Measurements from ENCODE around the gene BRSK2. TPM values are rescaled to one million over a fixed set of nuclear protein-coding genes. Genes with fewer than 3 reads are reported as not detected.

BRSK2 gene
- total and polyA plus RNA-seq, 2 experiments from 2014 or later: 0.11 TPM; not detected in 1

DNA sequence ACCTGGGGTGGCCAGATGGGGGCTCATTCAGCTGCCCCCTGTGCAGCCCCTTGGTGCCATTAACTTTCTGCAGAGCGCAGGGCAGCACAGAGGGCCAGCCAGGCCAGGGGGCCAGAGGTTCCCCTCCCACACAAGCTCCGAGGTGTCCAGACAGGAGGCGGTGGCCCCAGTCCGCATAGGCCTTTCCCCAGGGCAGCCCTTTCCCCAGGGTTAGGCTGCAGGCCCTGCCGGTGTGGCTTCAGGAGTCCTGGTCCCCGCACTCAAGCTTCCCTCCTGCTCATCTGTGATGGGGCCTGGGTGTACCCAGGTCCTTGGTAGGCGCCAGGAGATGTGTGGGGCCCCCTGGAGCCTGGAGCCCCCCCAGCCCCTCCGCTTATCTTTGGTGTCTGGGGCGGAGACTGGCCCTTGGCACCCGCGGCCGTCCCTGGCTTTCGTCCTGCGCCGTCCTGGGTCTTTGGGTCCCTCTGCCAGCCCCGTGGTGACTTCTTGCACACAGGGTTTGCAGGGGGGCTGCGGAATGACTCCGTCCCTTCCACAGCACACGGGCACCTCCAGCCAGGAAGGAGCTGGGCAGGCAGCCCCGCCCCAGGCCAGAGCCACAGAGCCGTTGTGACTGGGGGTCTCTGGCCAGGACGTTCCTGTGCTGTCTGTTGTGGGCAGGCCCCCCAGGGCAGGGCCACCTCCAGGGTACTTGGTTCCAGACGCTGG, 8.9 kb downstream of the BRSK2 start:
- no peak for DNase-seq
- Histone ChIP-seq H2AFZ (no peak overlapping the region), H4K20me1 (ENCODE audit: insufficient read depth) (no peaks in the 10 kb centered on the region), H3K36me3 (ENCODE audit: low read depth) (no peaks in the 10 kb centered on the region), H3K9ac (no peak overlapping the region), H3K4me3 (no peak overlapping the region), H3K9me3 (ENCODE audit: low read depth) (no peaks in the 10 kb centered on the region), H3K27ac (no peak overlapping the region), H3K27me3 (replicated peaks; ENCODE audit: insufficient read depth) (no peaks in the 10 kb centered on the region), H3K4me2 (ENCODE audit: unreplicated experiment) (no peak overlapping the region), H3K4me1 (ENCODE audit: insufficient read depth) (no peaks in the 10 kb centered on the region), H3K79me2 (ENCODE audit: insufficient read depth) (no peaks in the 10 kb centered on the region), H3F3A (ENCODE audit: insufficient read depth) (no peaks in the 10 kb centered on the region), H3K9me2 (ENCODE audit: insufficient read depth) (no peaks in the 10 kb centered on the region)
- TF ChIP-seq EZH2 (IDR thresholded peaks at IDR 0.05; ENCODE audit: insufficient read depth, poor library complexity, severe bottlenecking) (no peak), EZH2phosphoT487 (IDR thresholded peaks at IDR 0.05; ENCODE audit: insufficient read depth, low read depth) (no peak)
- in situ Hi-C loops (cut with MboI): no loop called here
- WGBS, 2 experiments (ENCODE audit: low coverage in 1 of 2, low lambda C conversion rate in 2 of 2, missing lambda C conversion rate in 2 of 2): 53 to 59% methylated on average over 20 of the region's 23 CpGs

DNA sequence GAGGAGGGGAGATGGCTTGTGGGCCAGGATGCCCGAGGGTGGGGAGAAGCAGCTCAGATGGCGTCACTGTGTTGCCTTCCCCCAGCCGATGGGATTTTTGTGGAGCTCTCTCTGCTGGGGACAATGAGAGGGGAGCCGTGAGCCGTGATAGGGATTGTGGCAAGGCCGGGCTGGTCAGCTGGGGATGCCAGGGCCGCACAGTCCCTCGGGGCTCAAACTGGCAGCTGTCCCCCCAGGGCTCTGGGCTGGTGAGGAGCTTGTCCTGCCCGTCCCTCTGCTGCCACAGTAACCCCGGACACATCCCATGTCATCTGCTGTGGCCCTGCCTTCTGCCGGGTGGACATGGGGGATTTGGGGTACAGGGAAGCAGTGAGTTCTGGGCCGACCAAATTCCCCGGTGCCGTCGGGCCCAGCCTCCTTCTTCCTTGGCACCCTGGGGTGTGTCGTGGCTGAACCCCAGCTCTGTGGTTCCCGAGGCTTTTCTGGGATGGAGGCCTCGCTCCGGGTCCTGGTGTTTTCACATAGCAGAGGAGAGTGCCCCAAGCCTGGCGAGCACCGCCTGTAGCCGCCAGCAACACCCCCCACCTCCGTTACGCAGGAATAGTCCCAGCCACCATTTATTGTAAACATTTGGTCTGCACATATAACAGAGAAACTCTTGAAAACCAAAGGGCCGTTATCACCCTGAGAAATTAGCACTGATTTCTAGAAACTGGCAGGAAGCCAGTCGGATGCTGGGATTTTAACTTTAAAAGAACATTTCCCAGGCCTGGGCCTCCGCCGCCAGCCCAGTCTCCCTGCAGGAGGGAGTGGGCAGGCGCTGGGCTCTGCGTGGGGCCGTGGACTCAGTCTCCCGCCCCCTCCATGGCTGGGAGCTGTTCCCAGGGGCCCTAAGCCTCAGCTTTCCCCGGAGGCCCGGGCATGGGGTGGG, 9.9 kb downstream of the BRSK2 start:
- Histone ChIP-seq H3F3A (ENCODE audit: insufficient read depth) (no peaks in the 10 kb centered on the region), H3K9me2 (ENCODE audit: insufficient read depth) (no peaks in the 10 kb centered on the region), H3K4me2 (ENCODE audit: unreplicated experiment) (no peak overlapping the region), H3K36me3 (ENCODE audit: low read depth) (no peaks in the 10 kb centered on the region), H3K9ac (no peak overlapping the region), H3K9me3 (ENCODE audit: low read depth) (no peaks in the 10 kb centered on the region), H3K27ac (no peak overlapping the region), H4K20me1 (ENCODE audit: insufficient read depth) (no peaks in the 10 kb centered on the region), H3K4me3 (no peak overlapping the region), H3K27me3 (replicated peaks; ENCODE audit: insufficient read depth) (no peaks in the 10 kb centered on the region), H2AFZ (no peak overlapping the region), H3K79me2 (ENCODE audit: insufficient read depth) (no peaks in the 10 kb centered on the region), H3K4me1 (ENCODE audit: insufficient read depth) (no peaks in the 10 kb centered on the region)
- in situ Hi-C loops (cut with MboI): no loop called here
- WGBS, 2 experiments (ENCODE audit: low coverage in 1 of 2, low lambda C conversion rate in 2 of 2, missing lambda C conversion rate in 2 of 2): 57 to 63% methylated on average over 32 to 34 of the region's 34 CpGs
- DNase-seq: no peak
- TF ChIP-seq EZH2 (IDR thresholded peaks at IDR 0.05; ENCODE audit: insufficient read depth, poor library complexity, severe bottlenecking): no peak
- no peak for TF ChIP-seq EZH2phosphoT487 (IDR thresholded peaks at IDR 0.05; ENCODE audit: insufficient read depth, low read depth)

DNA sequence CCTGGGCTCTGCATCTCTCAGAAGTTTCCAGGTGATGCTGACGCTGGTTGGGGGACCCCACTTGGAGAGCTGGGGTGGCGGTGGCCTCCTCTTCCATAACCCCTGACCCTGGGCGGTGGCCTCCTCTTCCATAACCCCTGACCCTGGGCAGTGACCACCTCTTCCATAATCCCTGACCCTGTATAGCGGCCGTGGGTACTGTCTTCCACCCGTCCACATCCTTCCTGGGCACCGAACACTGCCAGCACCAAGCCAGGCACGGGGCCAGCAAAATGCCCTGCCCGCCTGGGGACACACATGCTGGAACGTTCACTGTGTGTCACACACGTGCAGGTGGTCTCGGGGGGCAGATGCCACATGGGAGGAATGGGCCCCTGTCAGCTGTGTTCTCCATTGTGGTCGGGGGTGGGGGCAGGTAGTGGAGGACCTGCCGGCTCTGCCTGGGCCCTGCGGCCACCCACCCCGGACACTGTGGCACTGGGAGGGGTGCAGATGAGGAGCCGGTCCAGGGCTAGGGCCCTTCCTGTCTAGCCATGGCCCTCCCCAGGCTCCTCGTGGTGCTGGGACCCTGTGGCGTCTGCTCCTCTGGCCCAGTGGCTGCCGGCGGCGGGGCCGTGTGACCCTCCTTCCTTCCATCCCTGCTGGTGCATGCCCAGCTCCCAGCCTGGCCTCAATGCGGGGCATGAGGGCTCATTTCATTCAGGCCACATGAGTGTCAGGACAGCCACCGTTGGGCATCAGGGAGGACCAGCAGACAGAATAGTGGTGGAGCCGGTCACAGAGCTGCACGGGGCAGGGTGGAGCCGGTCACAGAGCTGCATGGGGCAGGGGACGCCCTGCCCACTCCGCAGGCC, 10.8 kb downstream of the BRSK2 start:
- H3K9ac ChIP-seq: no peak overlapping the region
- no peaks in the 10 kb centered on the region for H3K9me3 ChIP-seq (ENCODE audit: low read depth)
- H3K4me2 ChIP-seq (ENCODE audit: unreplicated experiment): no peak overlapping the region
- H3K27me3 ChIP-seq (replicated peaks; ENCODE audit: insufficient read depth): no peaks in the 10 kb centered on the region
- H3K9me2 ChIP-seq (ENCODE audit: insufficient read depth): no peaks in the 10 kb centered on the region
- no peaks in the 10 kb centered on the region for H3F3A ChIP-seq (ENCODE audit: insufficient read depth)
- H3K4me1 ChIP-seq (ENCODE audit: insufficient read depth): no peaks in the 10 kb centered on the region
- no peaks in the 10 kb centered on the region for H4K20me1 ChIP-seq (ENCODE audit: insufficient read depth)
- H3K4me3 ChIP-seq: no peak overlapping the region
- no peaks in the 10 kb centered on the region for H3K79me2 ChIP-seq (ENCODE audit: insufficient read depth)
- H2AFZ ChIP-seq: no peak overlapping the region
- no peaks in the 10 kb centered on the region for H3K36me3 ChIP-seq (ENCODE audit: low read depth)
- in situ Hi-C loops (cut with MboI): no loop called here
- no peak overlapping the region for H3K27ac ChIP-seq
- no peak for DNase-seq
- WGBS, 2 experiments (ENCODE audit: low coverage in 1 of 2, low lambda C conversion rate in 2 of 2, missing lambda C conversion rate in 2 of 2): 55 to 61% methylated on average over 29 of the region's 30 CpGs
- TF ChIP-seq EZH2phosphoT487 (IDR thresholded peaks at IDR 0.05; ENCODE audit: insufficient read depth, low read depth): no peak
- no peak for TF ChIP-seq EZH2 (IDR thresholded peaks at IDR 0.05; ENCODE audit: insufficient read depth, poor library complexity, severe bottlenecking)

DNA sequence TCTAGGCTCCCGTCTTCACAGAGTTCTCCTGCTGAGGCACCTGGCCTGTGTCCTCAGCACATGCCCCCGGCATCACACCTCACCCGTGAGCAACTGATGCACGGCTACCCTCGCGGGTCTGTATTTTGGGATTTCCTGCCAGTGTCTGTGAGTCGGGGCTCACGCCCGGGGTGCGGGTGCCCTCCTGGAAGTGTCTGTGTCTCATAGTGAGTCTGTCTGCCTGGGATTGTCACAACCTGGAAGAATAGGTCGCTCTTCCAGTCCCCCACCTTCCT, 11.4 kb downstream of the BRSK2 start:
- Histone ChIP-seq H3K4me2 (ENCODE audit: unreplicated experiment) (no peak overlapping the region), H3K9ac (no peak overlapping the region), H3K4me1 (ENCODE audit: insufficient read depth) (no peaks in the 10 kb centered on the region), H4K20me1 (ENCODE audit: insufficient read depth) (no peaks in the 10 kb centered on the region), H3K4me3 (no peak overlapping the region), H3K27ac (no peak overlapping the region), H3K9me3 (ENCODE audit: low read depth) (no peaks in the 10 kb centered on the region), H3K36me3 (ENCODE audit: low read depth) (no peaks in the 10 kb centered on the region), H3K9me2 (ENCODE audit: insufficient read depth) (no peaks in the 10 kb centered on the region), H3F3A (ENCODE audit: insufficient read depth) (no peaks in the 10 kb centered on the region), H3K27me3 (replicated peaks; ENCODE audit: insufficient read depth) (no peaks in the 10 kb centered on the region), H2AFZ (no peak overlapping the region), H3K79me2 (ENCODE audit: insufficient read depth) (no peaks in the 10 kb centered on the region)
- in situ Hi-C loops (cut with MboI): no loop called here
- TF ChIP-seq EZH2phosphoT487 (IDR thresholded peaks at IDR 0.05; ENCODE audit: insufficient read depth, low read depth) (no peak), EZH2 (IDR thresholded peaks at IDR 0.05; ENCODE audit: insufficient read depth, poor library complexity, severe bottlenecking) (no peak)
- 68 to 74% methylated on average over 11 of the region's 11 CpGs for WGBS, 2 experiments (ENCODE audit: low coverage in 1 of 2, low lambda C conversion rate in 2 of 2, missing lambda C conversion rate in 2 of 2)
- DNase-seq: no peak

All from GM23248 (cell line).